Measurements from ENCODE around the gene KCNMA1.

DNA sequence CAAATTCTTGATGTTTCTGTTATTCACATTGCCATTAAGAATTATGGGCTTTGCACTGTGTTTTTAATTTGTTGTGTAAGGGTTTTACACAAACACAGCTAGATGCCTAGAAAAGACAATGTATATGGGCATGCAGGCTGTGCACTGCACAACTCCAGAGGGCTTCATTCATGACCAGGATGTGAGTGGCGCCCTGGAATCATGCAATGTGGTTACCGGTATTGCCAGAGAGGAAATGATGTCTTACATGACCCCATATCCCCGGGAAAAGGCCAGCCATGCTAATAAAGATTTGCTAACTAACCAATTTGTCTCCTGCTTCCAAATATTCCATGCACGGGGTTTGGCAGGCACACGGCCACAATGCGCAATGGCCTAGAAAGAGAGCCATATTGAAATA is 16.9 kb downstream of the KCNMA1 start:
- no peak for TF ChIP-seq CTCF (IDR thresholded peaks at IDR 0.05 in 2 of 3, conservative IDR thresholded peaks at IDR 0.05 in 1 of 3; ENCODE audit: control insufficient read depth in 2 of 3, extremely low read depth in 1 of 3, insufficient read depth in 1 of 3, low read depth in 3 of 3, low read length in 3 of 3)
- no peak for TF ChIP-seq CBX5 (IDR thresholded peaks at IDR 0.05; ENCODE audit: low read depth)
- TF ChIP-seq, protein P1, sequence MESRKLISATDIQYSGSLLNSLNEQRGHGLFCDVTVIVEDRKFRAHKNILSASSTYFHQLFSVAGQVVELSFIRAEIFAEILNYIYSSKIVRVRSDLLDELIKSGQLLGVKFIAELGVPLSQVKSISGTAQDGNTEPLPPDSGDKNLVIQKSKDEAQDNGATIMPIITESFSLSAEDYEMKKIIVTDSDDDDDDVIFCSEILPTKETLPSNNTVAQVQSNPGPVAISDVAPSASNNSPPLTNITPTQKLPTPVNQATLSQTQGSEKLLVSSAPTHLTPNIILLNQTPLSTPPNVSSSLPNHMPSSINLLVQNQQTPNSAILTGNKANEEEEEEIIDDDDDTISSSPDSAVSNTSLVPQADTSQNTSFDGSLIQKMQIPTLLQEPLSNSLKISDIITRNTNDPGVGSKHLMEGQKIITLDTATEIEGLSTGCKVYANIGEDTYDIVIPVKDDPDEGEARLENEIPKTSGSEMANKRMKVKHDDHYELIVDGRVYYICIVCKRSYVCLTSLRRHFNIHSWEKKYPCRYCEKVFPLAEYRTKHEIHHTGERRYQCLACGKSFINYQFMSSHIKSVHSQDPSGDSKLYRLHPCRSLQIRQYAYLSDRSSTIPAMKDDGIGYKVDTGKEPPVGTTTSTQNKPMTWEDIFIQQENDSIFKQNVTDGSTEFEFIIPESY (IDR thresholded peaks at IDR 0.05) = no peak
- no peak for TF ChIP-seq POLR2A (IDR thresholded peaks at IDR 0.05; ENCODE audit: low read depth, low read length)
- no peak for TF ChIP-seq EZH2 (IDR thresholded peaks at IDR 0.05; ENCODE audit: borderline replicate concordance, control insufficient read depth, low read depth, low read length)
- TF ChIP-seq CHD2 (IDR thresholded peaks at IDR 0.05; ENCODE audit: borderline replicate concordance, low read depth, low read length) = no peak
- TF ChIP-seq, protein P2, sequence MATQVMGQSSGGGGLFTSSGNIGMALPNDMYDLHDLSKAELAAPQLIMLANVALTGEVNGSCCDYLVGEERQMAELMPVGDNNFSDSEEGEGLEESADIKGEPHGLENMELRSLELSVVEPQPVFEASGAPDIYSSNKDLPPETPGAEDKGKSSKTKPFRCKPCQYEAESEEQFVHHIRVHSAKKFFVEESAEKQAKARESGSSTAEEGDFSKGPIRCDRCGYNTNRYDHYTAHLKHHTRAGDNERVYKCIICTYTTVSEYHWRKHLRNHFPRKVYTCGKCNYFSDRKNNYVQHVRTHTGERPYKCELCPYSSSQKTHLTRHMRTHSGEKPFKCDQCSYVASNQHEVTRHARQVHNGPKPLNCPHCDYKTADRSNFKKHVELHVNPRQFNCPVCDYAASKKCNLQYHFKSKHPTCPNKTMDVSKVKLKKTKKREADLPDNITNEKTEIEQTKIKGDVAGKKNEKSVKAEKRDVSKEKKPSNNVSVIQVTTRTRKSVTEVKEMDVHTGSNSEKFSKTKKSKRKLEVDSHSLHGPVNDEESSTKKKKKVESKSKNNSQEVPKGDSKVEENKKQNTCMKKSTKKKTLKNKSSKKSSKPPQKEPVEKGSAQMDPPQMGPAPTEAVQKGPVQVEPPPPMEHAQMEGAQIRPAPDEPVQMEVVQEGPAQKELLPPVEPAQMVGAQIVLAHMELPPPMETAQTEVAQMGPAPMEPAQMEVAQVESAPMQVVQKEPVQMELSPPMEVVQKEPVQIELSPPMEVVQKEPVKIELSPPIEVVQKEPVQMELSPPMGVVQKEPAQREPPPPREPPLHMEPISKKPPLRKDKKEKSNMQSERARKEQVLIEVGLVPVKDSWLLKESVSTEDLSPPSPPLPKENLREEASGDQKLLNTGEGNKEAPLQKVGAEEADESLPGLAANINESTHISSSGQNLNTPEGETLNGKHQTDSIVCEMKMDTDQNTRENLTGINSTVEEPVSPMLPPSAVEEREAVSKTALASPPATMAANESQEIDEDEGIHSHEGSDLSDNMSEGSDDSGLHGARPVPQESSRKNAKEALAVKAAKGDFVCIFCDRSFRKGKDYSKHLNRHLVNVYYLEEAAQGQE (IDR thresholded peaks at IDR 0.05; ENCODE audit: low read depth, low read length) = no peak
- TF ChIP-seq TAF1 (IDR thresholded peaks at IDR 0.05; ENCODE audit: borderline replicate concordance, low read depth, low read length) = no peak
- TF ChIP-seq ZNF274 (IDR thresholded peaks at IDR 0.05; ENCODE audit: insufficient read depth, insufficient read length) = no peak
- TF ChIP-seq NR2C2 (IDR thresholded peaks at IDR 0.05; ENCODE audit: borderline replicate concordance, control insufficient read depth, insufficient read length, low read depth) = no peak
- no peak for TF ChIP-seq MYC (IDR thresholded peaks at IDR 0.05; ENCODE audit: insufficient read depth, insufficient read length, insufficient replicate concordance, low read length, severe bottlenecking)
- no peak for TF ChIP-seq ZNF384 (IDR thresholded peaks at IDR 0.05; ENCODE audit: borderline replicate concordance, low read depth, low read length)
